H1 (cell line): ENCODE data around the gene VAT1L. TPM values are rescaled to one million over a fixed set of nuclear protein-coding genes. Genes with fewer than 3 reads are reported as not detected.

ENCODE experiments used
- CTCF ChIA-PET: fragments of 300-600 bp; sonication (Branson Sonifier 250); formaldehyde crosslinking; loops from one replicate; lab custom pipeline; 2021; ENCODE audit not compliant: partially characterized antibody; lab: Charles Lee
- POLR2A ChIA-PET: fragments of 300-600 bp; sonication (Branson Sonifier 250); formaldehyde crosslinking; loops from one replicate; lab custom pipeline; 2021; ENCODE audit warnings: inconsistent platforms; ENCODE audit not compliant: partially characterized antibody; lab: Charles Lee
- DNase-seq, 2 experiments: peaks; one replicate each; pipeline versions ENCODE4 v3.0.0 to v3.0.0-alpha.2; 2010 to 2022; ENCODE audit warnings: low spot score in 2 of 2, low read depth in 1 of 2, mixed read lengths in 1 of 2
- FAIRE-seq: peaks from 2 replicates; lab custom pipeline; 2011; peaks lifted over from hg19 to GRCh38; lab: Jason Lieb, UNC
- H2AFZ ChIP-seq: 2 replicates; pipeline ENCODE4 v1.8.1; 2012; ENCODE audit warnings: low read length, inconsistent platforms
- H2AK5ac ChIP-seq: 2 replicates; pipeline ENCODE4 v1.6.1; 2013; ENCODE audit warnings: low read depth, low read length
- H2BK120ac ChIP-seq: replicated peaks from 2 replicates; pipeline ENCODE3; 2013; ENCODE audit warnings: low read depth, low read length, inconsistent platforms
- H2BK12ac ChIP-seq: 2 replicates; pipeline ENCODE4 v1.6.1; 2013; ENCODE audit warnings: low read depth, low read length
- H2BK15ac ChIP-seq: 2 replicates; pipeline ENCODE4 v1.6.1; 2013; ENCODE audit warnings: low read length
- H2BK20ac ChIP-seq: 2 replicates; pipeline ENCODE4 v1.6.1; 2013; ENCODE audit warnings: low read length
- H2BK5ac ChIP-seq: 2 replicates; pipeline ENCODE4 v1.6.1; 2013; ENCODE audit warnings: low read depth, low read length
- H3K14ac ChIP-seq: 2 replicates; pipeline ENCODE4 v1.6.1; 2013; ENCODE audit warnings: inconsistent platforms; ENCODE audit not compliant: insufficient read length
- H3K18ac ChIP-seq: 2 replicates; pipeline ENCODE4 v1.6.1; 2013; ENCODE audit warnings: low read length; ENCODE audit errors: extremely low read depth
- H3K23ac ChIP-seq: 2 replicates; pipeline ENCODE4 v1.6.1; 2013; ENCODE audit warnings: inconsistent platforms; ENCODE audit not compliant: insufficient read length
- H3K23me2 ChIP-seq: 2 replicates; pipeline ENCODE4 v1.6.1; 2013; ENCODE audit warnings: low read depth, low read length
- H3K27ac ChIP-seq: 2 replicates; pipeline ENCODE4 v1.6.1; 2011; ENCODE audit warnings: low read depth, low read length, inconsistent platforms
- H3K27me3 ChIP-seq, 4 experiments: replicated peaks in 1 of 4; 1 replicate in 1 of 4; 2 replicates in 3 of 4; pipeline versions ENCODE4 v1.6.1 to v1.8.1; 2011 to 2013; ENCODE audit warnings: low read length in 3 of 4, mild to moderate bottlenecking in 3 of 4, inconsistent platforms in 2 of 4, mixed read lengths in 2 of 4, moderate library complexity in 1 of 4; ENCODE audit not compliant: control insufficient read depth in 3 of 4, insufficient read depth in 3 of 4; ENCODE audit errors: extremely low read depth in 1 of 4
- H3K36me3 ChIP-seq, 4 experiments: 2 replicates each; pipeline versions ENCODE4 v1.6.1 to v1.8.1; 2011 to 2013; ENCODE audit warnings: mild to moderate bottlenecking in 4 of 4, low read length in 3 of 4, moderate library complexity in 2 of 4, control low read depth in 1 of 4, inconsistent platforms in 1 of 4; ENCODE audit not compliant: insufficient read depth in 4 of 4, control insufficient read depth in 2 of 4
- H3K4ac ChIP-seq: replicated peaks from 2 replicates; pipeline ENCODE3; 2013; ENCODE audit warnings: low read length, low read depth, mixed read lengths, inconsistent platforms; ENCODE audit not compliant: insufficient read length
- H3K4me1 ChIP-seq, 4 experiments: replicated peaks in 1 of 4; 1 replicate in 1 of 4; 2 replicates in 3 of 4; pipeline versions ENCODE4 v1.6.1 to v1.8.1; 2011 to 2013; ENCODE audit warnings: low read length in 3 of 4, inconsistent platforms in 2 of 4, mixed read lengths in 1 of 4; ENCODE audit not compliant: insufficient read depth in 4 of 4, control insufficient read depth in 3 of 4
- H3K4me2 ChIP-seq, 2 experiments: 2 replicates each; pipeline versions ENCODE4 v1.6.1 to v1.8.1; 2011 to 2013; ENCODE audit warnings: low read depth in 2 of 2, low read length in 2 of 2, control low read depth in 1 of 2, inconsistent platforms in 1 of 2, mild to moderate bottlenecking in 1 of 2; ENCODE audit not compliant: insufficient read depth in 1 of 2
- H3K4me3 ChIP-seq, 4 experiments: fragments of 200-600, 300-600 bp in 1 of 4; sonication (generic), shearing (Covaris generic), sonication (Bioruptor Twin) in 1 of 4; 2 replicates each; pipeline versions ENCODE4 v1.5.1 to v1.8.1; 2011 to 2016; ENCODE audit warnings: low read length in 4 of 4, low read depth in 3 of 4, control low read depth in 2 of 4, inconsistent platforms in 2 of 4, mild to moderate bottlenecking in 2 of 4, mixed read lengths in 1 of 4, moderate library complexity in 1 of 4; ENCODE audit not compliant: insufficient read depth in 2 of 4; ENCODE audit errors: extremely low read depth in 1 of 4
- H3K56ac ChIP-seq: replicated peaks from 2 replicates; pipeline ENCODE3; 2013; ENCODE audit warnings: low read depth, mild to moderate bottlenecking, mixed read lengths, low read length, inconsistent platforms; ENCODE audit not compliant: insufficient read length
- H3K79me1 ChIP-seq: 2 replicates; pipeline ENCODE4 v1.6.1; 2013; ENCODE audit warnings: low read depth, low read length, control low read depth
- H3K79me2 ChIP-seq, 2 experiments: 2 replicates each; pipeline versions ENCODE4 v1.6.1 to v1.8.1; 2012 to 2013; ENCODE audit warnings: low read length in 2 of 2, mild to moderate bottlenecking in 2 of 2, inconsistent platforms in 1 of 2; ENCODE audit not compliant: insufficient read depth in 2 of 2, control insufficient read depth in 1 of 2
- H3K9ac ChIP-seq, 4 experiments: replicated peaks in 1 of 4; 1 replicate in 1 of 4; 2 replicates in 3 of 4; pipeline versions ENCODE4 v1.6.1 to v1.8.1; 2011 to 2013; ENCODE audit warnings: low read depth in 3 of 4, low read length in 3 of 4, control low read depth in 2 of 4, mild to moderate bottlenecking in 2 of 4, moderate library complexity in 2 of 4, inconsistent platforms in 1 of 4; ENCODE audit errors: extremely low read depth in 1 of 4
- H3K9me3 ChIP-seq, 2 experiments: 2 replicates each; pipeline versions ENCODE4 v1.6.1 to v1.8.1; 2012 to 2013; ENCODE audit warnings: mild to moderate bottlenecking in 2 of 2, moderate library complexity in 2 of 2, control low read depth in 1 of 2, inconsistent platforms in 1 of 2, low read depth in 1 of 2, low read length in 1 of 2, mixed read lengths in 1 of 2; ENCODE audit not compliant: insufficient read depth in 2 of 2
- H4K20me1 ChIP-seq, 2 experiments: replicated peaks in 1 of 2; 2 replicates each; pipeline versions ENCODE3 to v1.8.1; 2011 to 2013; ENCODE audit warnings: inconsistent platforms in 2 of 2, low read length in 2 of 2, mild to moderate bottlenecking in 1 of 2; ENCODE audit not compliant: insufficient read depth in 2 of 2, control insufficient read depth in 1 of 2
- H4K5ac ChIP-seq: 2 replicates; pipeline ENCODE4 v1.6.1; 2013; ENCODE audit warnings: low read length, low read depth, mixed read lengths, inconsistent platforms; ENCODE audit not compliant: insufficient read length
- H4K8ac ChIP-seq: 2 replicates; pipeline ENCODE4 v1.8.0; 2013; ENCODE audit warnings: mild to moderate bottlenecking, moderate library complexity, low read length, inconsistent platforms; ENCODE audit not compliant: insufficient read depth; ENCODE audit errors: extremely low read depth
- H4K91ac ChIP-seq: replicated peaks from 2 replicates; pipeline ENCODE3; 2013; ENCODE audit warnings: low read length, mixed read lengths, inconsistent platforms; ENCODE audit not compliant: insufficient read length
- BACH1 ChIP-seq: IDR thresholded peaks from 2 replicates; pipeline ENCODE4 v1.6.1; 2012; ENCODE audit warnings: low read length, improper control_type of control experiment
- CHD2 ChIP-seq: IDR thresholded peaks from 2 replicates; pipeline ENCODE4 v1.6.1; 2012; ENCODE audit warnings: low read length, improper control_type of control experiment
- GABPA ChIP-seq: IDR thresholded peaks from 2 replicates; pipeline ENCODE4 v1.6.1; 2011; ENCODE audit warnings: mild to moderate bottlenecking, low read length, moderate library complexity, borderline replicate concordance; ENCODE audit not compliant: insufficient read depth
- GTF2F1 ChIP-seq: IDR thresholded peaks from 2 replicates; pipeline ENCODE4 v1.6.1; 2012; ENCODE audit warnings: low read depth, low read length, improper control_type of control experiment, borderline replicate concordance
- PHF8 ChIP-seq: fragments of 200-600 bp; sonication (generic); conservative IDR thresholded peaks from 2 replicates; pipeline ENCODE4 v1.7.1; 2012; ENCODE audit warnings: low read depth, mild to moderate bottlenecking, inconsistent platforms, low read length, moderate library complexity
- SP2 ChIP-seq: IDR thresholded peaks from 2 replicates; pipeline ENCODE4 v1.6.1; 2012; ENCODE audit warnings: mild to moderate bottlenecking, low read length, inconsistent platforms
- WGBS, 2 experiments: shearing (Covaris generic) in 1 of 2; methylation state at CpG; one replicate each; pipeline versions ENCODE4 v1.1.6 to v1.1.7; 2013 to 2015; ENCODE audit warnings: low lambda C conversion rate in 2 of 2, mixed read lengths in 2 of 2, inconsistent platforms in 1 of 2, low coverage in 1 of 2, missing lambda C conversion rate in 1 of 2; ENCODE audit not compliant: insufficient replicate concordance in 2 of 2, insufficient coverage in 1 of 2, insufficient read length in 1 of 2; ENCODE audit errors: extremely low coverage in 1 of 2, missing lambda C conversion rate in 1 of 2; 5-methylcytosine and 5-hydroxymethylcytosine counted together
- polyA plus RNA-seq, 7 experiments: library from polyadenylated mRNA; depleted of rRNA in 3 of 7; stranded (reverse) in 5 of 7; unstranded in 2 of 7; fragments of >200 nt in 5 of 7; fragments of 200-250 nt in 2 of 7; gene quantifications; 1 replicate in 5 of 7; 2 replicates in 1 of 7; 4 replicates in 1 of 7; pipeline versions ENCODE4 v1.2.1 to v1.2.3, GENCODE V29; 2011 to 2013; ENCODE audit warnings: missing spikeins in 2 of 7, mixed read lengths in 2 of 7
- total RNA-seq: library from RNA; stranded (reverse); fragmentation: NEBNext Ultra II Directional; extraction: Animal tissue kit (Norgen Biotek cat#: 25700); gene quantifications from 2 replicates; pipeline ENCODE4 v1.2.1, GENCODE V29; 2021

Gene VAT1L
- total and polyA plus RNA-seq, 2 of the 8 experiments (the other 6 are each of a cell fraction or from before 2014, with no cell fraction given) = 46.3 to 48.2 TPM

DNA sequence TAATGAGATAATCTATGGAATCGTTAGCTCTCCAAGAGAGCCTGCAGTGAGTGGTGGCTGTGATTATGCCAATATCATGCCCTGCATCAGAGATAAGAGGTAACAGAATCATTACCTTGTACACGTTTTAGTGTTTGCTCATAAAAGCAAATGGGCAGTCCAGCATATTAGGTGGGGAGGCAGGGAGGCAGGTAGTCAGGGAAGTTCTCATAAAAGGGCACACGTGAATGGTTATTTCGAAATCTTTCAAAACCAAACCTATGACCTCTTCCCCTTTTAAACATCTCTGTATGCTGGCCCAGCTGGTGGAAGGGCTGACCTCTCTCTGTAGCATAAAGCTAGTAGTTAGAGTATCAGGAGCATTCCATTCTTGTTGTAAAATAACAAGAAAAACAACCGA is 51.7 kb downstream of the VAT1L start:
- CTCF ChIA-PET = interaction anchor here (1.0 to 1.9 kb wide), 5 partner anchors 8 to 163 kb away, joined by 3 to 5 read pairs (median 3); no protein-coding TSS in a partner anchor
- Histone ChIP-seq H4K91ac (no peak overlapping the region), H2BK5ac (no peak overlapping the region), H3K4ac (no peak overlapping the region), H2BK20ac (no peak overlapping the region), H3K79me1 (no peaks in the 10 kb centered on the region), H4K5ac (no peak overlapping the region), H3K27me3 (no peaks in the 10 kb centered on the region), H2BK120ac (no peak overlapping the region), H3K56ac (no peak overlapping the region), H2AK5ac (no peak overlapping the region), H3K36me3 (peaks cover 0 to 3% (median 0%) of the 10 kb centered on the region in 4 experiments; a peak in 1 of 8 replicates), H3K4me2 (no peak overlapping the region), H3K23me2 (no peaks in the 10 kb centered on the region), H4K20me1 (no peaks in the 10 kb centered on the region), H2BK12ac (no peak overlapping the region), H3K27ac (no peak overlapping the region), H3K18ac (no peak overlapping the region), H4K8ac (no peak overlapping the region), H3K23ac (no peak overlapping the region), H3K14ac (no peak overlapping the region), H3K4me1 (no peaks in the 10 kb centered on the region), H3K9ac (no peak overlapping the region), H2BK15ac (no peak overlapping the region), H3K4me3 (no peak overlapping the region), H2AFZ (no peak overlapping the region), H3K9me3 (no peaks in the 10 kb centered on the region), H3K79me2 (0 out of 4 replicates have a peak, but pooled peaks cover 0 to 2% of the 10 kb centered on the region in 2 experiments)
- POLR2A ChIA-PET = no interaction called here
- TF ChIP-seq GTF2F1 = no peak
- TF ChIP-seq PHF8 = no peak
- no peak for TF ChIP-seq CHD2
- TF ChIP-seq SP2 = no peak
- TF ChIP-seq GABPA = no peak
- TF ChIP-seq BACH1 = no peak
- FAIRE-seq = no peak
- no peak for DNase-seq
- 86% methylated on average over 5 of the region's 5 CpGs; no CpG with 5 or more reads in 1 of the 2 experiments for WGBS, 2 experiments
